Measurements from ENCODE around the gene AKIRIN1.
"Not testable (repeated sequence)": the region's sequence is repeated elsewhere in the genome, so short reads cannot be mapped to it uniquely, and the experiment has no call there.

Gene AKIRIN1

GRCh38 chr1:39045231-39045630, 54.2 kb downstream of the AKIRIN1 start:
- no peak for DNase-seq (ENCODE audit: low read depth in 2 of 2)

- no peak for DNase-seq (ENCODE audit: low read depth in 2 of 2)
Measured at GRCh38 chr1:39046613-39047210, 55.6 kb downstream of the AKIRIN1 start.

- no peak for DNase-seq (ENCODE audit: low read depth in 2 of 2)
Measured at GRCh38 chr1:39047374-39048229, 56.5 kb downstream of the AKIRIN1 start.

- DNase-seq (ENCODE audit: low read depth in 2 of 2): no peak
Measured at GRCh38 chr1:39048745-39049370, 57.8 kb downstream of the AKIRIN1 start.

- DNase-seq (ENCODE audit: low read depth in 2 of 2): no peak
Measured at GRCh38 chr1:39050001-39050400, 58.9 kb downstream of the AKIRIN1 start.

- not testable (repeated sequence) for DNase-seq (ENCODE audit: low read depth in 2 of 2)
Measured at GRCh38 chr1:39051193-39051850, 60.2 kb downstream of the AKIRIN1 start.

- DNase-seq (ENCODE audit: low read depth in 2 of 2): no peak
Measured at GRCh38 chr1:39051956-39052355, 60.9 kb downstream of the AKIRIN1 start.

- not testable (repeated sequence) for DNase-seq (ENCODE audit: low read depth in 2 of 2)
Measured at GRCh38 chr1:39055213-39055710, 64.2 kb downstream of the AKIRIN1 start.
